Measurements from ENCODE around the gene LRCH1.

The LRCH1 gene

GRCh38 chr13:46577696-46578589, 25.0 kb downstream of the LRCH1 start:
- Mint-ChIP-seq H3K9me3 (no peaks in the 10 kb centered on the region), H3K4me1 (ENCODE audit: low read depth) (peaks cover 26% of the 10 kb centered on the region), H3K27ac (no peak overlapping the region), H3K4me3 (peak overlapping the region; percentile 30), H3K27me3 (ENCODE audit: low read depth) (no peaks in the 10 kb centered on the region), H3K36me3 (ENCODE audit: low read depth) (peaks cover 5% of the 10 kb centered on the region)
- no peak for DNase-seq (ENCODE audit: low spot score)

- Mint-ChIP-seq H3K4me1 (ENCODE audit: low read depth) (peaks cover 26% of the 10 kb centered on the region), H3K4me3 (no peak overlapping the region), H3K27me3 (ENCODE audit: low read depth) (no peaks in the 10 kb centered on the region), H3K27ac (no peak overlapping the region), H3K36me3 (ENCODE audit: low read depth) (peaks cover 3% of the 10 kb centered on the region), H3K9me3 (no peaks in the 10 kb centered on the region)
- DNase-seq (ENCODE audit: low spot score), result peak; percentile 30
Observed at GRCh38 chr13:46578590-46578975, 25.6 kb downstream of the LRCH1 start.

GRCh38 chr13:46580362-46580839, 27.4 kb downstream of the LRCH1 start:
- H3K36me3 Mint-ChIP-seq (ENCODE audit: low read depth), result peaks cover 3% of the 10 kb centered on the region
- peaks cover 28% of the 10 kb centered on the region for H3K4me1 Mint-ChIP-seq (ENCODE audit: low read depth)
- DNase-seq (ENCODE audit: low spot score), result no peak
- no peaks in the 10 kb centered on the region for H3K9me3 Mint-ChIP-seq
- H3K27ac Mint-ChIP-seq, result no peak overlapping the region
- no peak overlapping the region for H3K4me3 Mint-ChIP-seq
- H3K27me3 Mint-ChIP-seq (ENCODE audit: low read depth), result no peaks in the 10 kb centered on the region

- Mint-ChIP-seq H3K4me3 (no peak overlapping the region), H3K4me1 (ENCODE audit: low read depth) (peaks cover 30% of the 10 kb centered on the region), H3K27me3 (ENCODE audit: low read depth) (no peaks in the 10 kb centered on the region), H3K36me3 (ENCODE audit: low read depth) (no peaks in the 10 kb centered on the region), H3K27ac (no peak overlapping the region), H3K9me3 (no peaks in the 10 kb centered on the region)
- DNase-seq (ENCODE audit: low spot score), result no peak
Observed at GRCh38 chr13:46582190-46582589, 29.2 kb downstream of the LRCH1 start.

GRCh38 chr13:46586751-46587514, 34.0 kb downstream of the LRCH1 start:
- peaks cover 16% of the 10 kb centered on the region for H3K4me1 Mint-ChIP-seq (ENCODE audit: low read depth)
- no peak overlapping the region for H3K4me3 Mint-ChIP-seq
- H3K9me3 Mint-ChIP-seq, result no peaks in the 10 kb centered on the region
- no peak for DNase-seq (ENCODE audit: low spot score)
- peaks cover 3% of the 10 kb centered on the region for H3K27me3 Mint-ChIP-seq (ENCODE audit: low read depth)
- H3K36me3 Mint-ChIP-seq (ENCODE audit: low read depth), result no peaks in the 10 kb centered on the region
- H3K27ac Mint-ChIP-seq, result no peak overlapping the region

- H3K27me3 Mint-ChIP-seq (ENCODE audit: low read depth), result peaks cover 10% of the 10 kb centered on the region
- H3K4me1 Mint-ChIP-seq (ENCODE audit: low read depth), result peaks cover 22% of the 10 kb centered on the region
- H3K36me3 Mint-ChIP-seq (ENCODE audit: low read depth), result no peaks in the 10 kb centered on the region
- H3K4me3 Mint-ChIP-seq, result no peak overlapping the region
- no peak for DNase-seq (ENCODE audit: low spot score)
- H3K27ac Mint-ChIP-seq, result no peak overlapping the region
- H3K9me3 Mint-ChIP-seq, result no peaks in the 10 kb centered on the region
Observed at GRCh38 chr13:46587807-46588418, 34.9 kb downstream of the LRCH1 start.

GRCh38 chr13:46592385-46592784, 39.4 kb downstream of the LRCH1 start:
- no peak overlapping the region for H3K4me3 Mint-ChIP-seq
- no peaks in the 10 kb centered on the region for H3K36me3 Mint-ChIP-seq (ENCODE audit: low read depth)
- DNase-seq (ENCODE audit: low spot score), result no peak
- peaks cover 34% of the 10 kb centered on the region for H3K4me1 Mint-ChIP-seq (ENCODE audit: low read depth)
- H3K9me3 Mint-ChIP-seq, result no peaks in the 10 kb centered on the region
- H3K27me3 Mint-ChIP-seq (ENCODE audit: low read depth), result peaks cover 13% of the 10 kb centered on the region
- H3K27ac Mint-ChIP-seq, result no peak overlapping the region

- peak; percentile 69 for DNase-seq (ENCODE audit: low spot score)
- no peak overlapping the region for H3K27ac Mint-ChIP-seq
- no peaks in the 10 kb centered on the region for H3K36me3 Mint-ChIP-seq (ENCODE audit: low read depth)
- peaks cover 13% of the 10 kb centered on the region for H3K27me3 Mint-ChIP-seq (ENCODE audit: low read depth)
- H3K4me1 Mint-ChIP-seq (ENCODE audit: low read depth), result peaks cover 39% of the 10 kb centered on the region
- H3K4me3 Mint-ChIP-seq, result peak overlapping the region; percentile 34
- H3K9me3 Mint-ChIP-seq, result no peaks in the 10 kb centered on the region
Observed at GRCh38 chr13:46593398-46593797, 40.4 kb downstream of the LRCH1 start.

GRCh38 chr13:46594374-46595078, 41.6 kb downstream of the LRCH1 start:
- Mint-ChIP-seq H3K9me3 (no peaks in the 10 kb centered on the region), H3K27me3 (ENCODE audit: low read depth) (peaks cover 13% of the 10 kb centered on the region), H3K27ac (no peak overlapping the region), H3K4me1 (ENCODE audit: low read depth) (peaks cover 49% of the 10 kb centered on the region), H3K36me3 (ENCODE audit: low read depth) (peaks cover 3% of the 10 kb centered on the region), H3K4me3 (no peak overlapping the region)
- no peak for DNase-seq (ENCODE audit: low spot score)

GRCh38 chr13:46595136-46595884, 42.3 kb downstream of the LRCH1 start:
- Mint-ChIP-seq H3K27me3 (ENCODE audit: low read depth) (peaks cover 13% of the 10 kb centered on the region), H3K27ac (no peak overlapping the region), H3K4me1 (ENCODE audit: low read depth) (peaks cover 45% of the 10 kb centered on the region), H3K9me3 (no peaks in the 10 kb centered on the region), H3K4me3 (no peak overlapping the region), H3K36me3 (ENCODE audit: low read depth) (peaks cover 3% of the 10 kb centered on the region)
- DNase-seq (ENCODE audit: low spot score), result no peak

GRCh38 chr13:46595885-46596275, 42.9 kb downstream of the LRCH1 start:
- no peak overlapping the region for H3K27ac Mint-ChIP-seq
- peaks cover 42% of the 10 kb centered on the region for H3K4me1 Mint-ChIP-seq (ENCODE audit: low read depth)
- H3K27me3 Mint-ChIP-seq (ENCODE audit: low read depth), result peaks cover 13% of the 10 kb centered on the region
- no peak overlapping the region for H3K4me3 Mint-ChIP-seq
- DNase-seq (ENCODE audit: low spot score), result no peak
- no peaks in the 10 kb centered on the region for H3K9me3 Mint-ChIP-seq
- peaks cover 3% of the 10 kb centered on the region for H3K36me3 Mint-ChIP-seq (ENCODE audit: low read depth)

- H3K36me3 Mint-ChIP-seq (ENCODE audit: low read depth), result peaks cover 5% of the 10 kb centered on the region
- no peak overlapping the region for H3K27ac Mint-ChIP-seq
- no peak overlapping the region for H3K4me3 Mint-ChIP-seq
- DNase-seq (ENCODE audit: low spot score), result no peak
- H3K4me1 Mint-ChIP-seq (ENCODE audit: low read depth), result peaks cover 46% of the 10 kb centered on the region
- no peaks in the 10 kb centered on the region for H3K9me3 Mint-ChIP-seq
- H3K27me3 Mint-ChIP-seq (ENCODE audit: low read depth), result peaks cover 13% of the 10 kb centered on the region
Observed at GRCh38 chr13:46596466-46596865, 43.5 kb downstream of the LRCH1 start.
